HepG2 (cell line): ENCODE results near the gene SGPL1. TPM values are rescaled to one million over a fixed set of nuclear protein-coding genes. Genes with fewer than 3 reads are reported as not detected.

Source experiments
- ATAC-seq: fragments of 200-7000 bp; cut with Tn5 transposase; 3 replicates; pipeline ENCODE4 v1.9.1; 2020; ENCODE audit warnings: mild to moderate bottlenecking, moderate library complexity
- BruUV-seq: library from RNA; stranded (reverse); fragments of 400-500 nt; replicated peaks from 2 replicates; lab custom pipeline; 2021; lab: Mats Ljungman, UMichigan
- CTCF ChIA-PET: fragments of 300-600 bp; formaldehyde crosslinking; extraction: SDS; loops from one replicate; lab custom pipeline; 2021; ENCODE audit warnings: low total read pairs, inconsistent platforms, low intra/inter-chr PET ratio; lab: Yijun Ruan, JAX
- POLR2A ChIA-PET: fragments of 350-600 bp; sonication (Branson Sonifier 250); formaldehyde crosslinking; loops from one replicate; lab custom pipeline; 2020; ENCODE audit warnings: antibody characterized with exemption, inconsistent platforms; lab: Yijun Ruan, JAX
- DNase-seq: peaks from one replicate; pipeline ENCODE4 v3.0.0-alpha.2; 2015; ENCODE audit warnings: low spot score
- FAIRE-seq: peaks from 3 replicates; lab custom pipeline; 2011; peaks lifted over from hg19 to GRCh38; lab: Jason Lieb, UNC
- H2AFZ ChIP-seq: one replicate; pipeline ENCODE4 v1.6.1; 2011; ENCODE audit warnings: low read length, inconsistent platforms
- H3K27ac ChIP-seq: fragments of 300-600 bp; 3 replicates; pipeline ENCODE4 v1.8.0; 2011; ENCODE audit warnings: mixed run types, mild to moderate bottlenecking, mixed read lengths, low read length, inconsistent platforms; ENCODE audit not compliant: insufficient read depth; ENCODE audit errors: extremely low read length
- H3K27me3 ChIP-seq, 2 experiments: fragments of 200-600 bp in 1 of 2; 2 replicates in 1 of 2; 3 replicates in 1 of 2; pipeline versions ENCODE4 v1.6.0 to v1.8.0; 2011; ENCODE audit warnings: low read length in 2 of 2, mild to moderate bottlenecking in 2 of 2, moderate library complexity in 2 of 2, inconsistent platforms in 1 of 2; ENCODE audit not compliant: insufficient read depth in 2 of 2, control insufficient read depth in 1 of 2
- H3K36me3 ChIP-seq, 2 experiments: fragments of 200-600 bp in 1 of 2; replicated peaks in 1 of 2; 2 replicates in 1 of 2; 3 replicates in 1 of 2; pipeline versions ENCODE4 v1.5.1 to v1.8.0; 2011; ENCODE audit warnings: low read length in 2 of 2, inconsistent platforms in 1 of 2; ENCODE audit not compliant: insufficient read depth in 2 of 2, control insufficient read depth in 1 of 2
- H3K4me1 ChIP-seq: 2 replicates; pipeline ENCODE4 v1.5.1; 2012; ENCODE audit warnings: low read length, inconsistent platforms; ENCODE audit not compliant: insufficient read depth
- H3K4me2 ChIP-seq: 2 replicates; pipeline ENCODE4 v1.6.0; 2011; ENCODE audit warnings: low read depth, low read length, inconsistent platforms
- H3K4me3 ChIP-seq, 3 experiments: fragments of 200-600 bp in 1 of 3; sonication (generic), shearing (Covaris generic) in 1 of 3; replicated peaks in 1 of 3; 2 replicates each; pipeline ENCODE4 v1.5.1; 2011 to 2016; ENCODE audit warnings: low read length in 3 of 3, inconsistent platforms in 2 of 3, low read depth in 2 of 3, mild to moderate bottlenecking in 2 of 3, control low read depth in 1 of 3, mixed read lengths in 1 of 3; ENCODE audit not compliant: insufficient read depth in 1 of 3
- H3K79me2 ChIP-seq: one replicate; pipeline ENCODE4 v1.6.1; 2011; ENCODE audit warnings: low read length, inconsistent platforms; ENCODE audit not compliant: insufficient read depth
- H3K9ac ChIP-seq: 2 replicates; pipeline ENCODE4 v1.6.0; 2011; ENCODE audit warnings: mild to moderate bottlenecking, low read depth, low read length, inconsistent platforms; ENCODE audit not compliant: insufficient read depth
- H3K9me3 ChIP-seq: 2 replicates; pipeline ENCODE4 v1.5.1; 2012; ENCODE audit warnings: mild to moderate bottlenecking, low read length
- H4K20me1 ChIP-seq: 2 replicates; pipeline ENCODE4 v1.6.0; 2011; ENCODE audit warnings: inconsistent platforms, mild to moderate bottlenecking, low read length, moderate library complexity; ENCODE audit not compliant: insufficient read depth
- ATRX ChIP-seq: sonication (generic); formaldehyde crosslinking; IDR thresholded peaks from 2 replicates; pipeline ENCODE4 v1.4.0; 2020; ENCODE audit warnings: missing genetic modification reagents, borderline replicate concordance
- EP300 ChIP-seq, 3 experiments: sonication (generic) in 1 of 3; formaldehyde crosslinking in 1 of 3; IDR thresholded peaks; 2 replicates each; pipeline versions ENCODE4 v1.5.1 to v1.6.1; 2011 to 2020; ENCODE audit warnings: low read depth in 2 of 3, low read length in 2 of 3, borderline replicate concordance in 1 of 3, improper control_type of control experiment in 1 of 3, mild to moderate bottlenecking in 1 of 3, missing genetic modification reagents in 1 of 3, moderate library complexity in 1 of 3
- FOSL1 ChIP-seq: sonication (generic); formaldehyde crosslinking; IDR thresholded peaks from 2 replicates; pipeline ENCODE4 v1.9.0; 2021; ENCODE audit warnings: missing genetic modification reagents, borderline replicate concordance
- NFYB ChIP-seq: sonication (generic); formaldehyde crosslinking; IDR thresholded peaks from 2 replicates; pipeline ENCODE4 v1.4.0; 2020; ENCODE audit warnings: missing genetic modification reagents
- STAT5B ChIP-seq: sonication (generic); formaldehyde crosslinking; IDR thresholded peaks from 2 replicates; pipeline ENCODE4 v1.4.0; 2020; ENCODE audit warnings: missing genetic modification reagents
- U2AF2 ChIP-seq: fragments of 200-400 bp; formaldehyde crosslinking; IDR thresholded peaks from 2 replicates; pipeline ENCODE4 v1.6.1; 2017; ENCODE audit warnings: low read depth, mild to moderate bottlenecking, low read length
- YEATS4 ChIP-seq: sonication (generic); formaldehyde crosslinking; IDR thresholded peaks from 2 replicates; pipeline ENCODE4 v1.4.0; 2020; ENCODE audit warnings: missing genetic modification reagents, borderline replicate concordance
- ZBTB44 ChIP-seq: sonication (generic); formaldehyde crosslinking; IDR thresholded peaks from 2 replicates; pipeline ENCODE4 v1.4.0; 2020; ENCODE audit warnings: missing genetic modification reagents
- ZNF256 ChIP-seq: sonication (generic); formaldehyde crosslinking; conservative IDR thresholded peaks from 2 replicates; pipeline ENCODE4 v1.4.0; 2020; ENCODE audit warnings: missing genetic modification reagents
- ZNF546 ChIP-seq: sonication (generic); formaldehyde crosslinking; conservative IDR thresholded peaks from 2 replicates; pipeline ENCODE4 v1.8.1; 2023; ENCODE audit warnings: mild to moderate bottlenecking, missing genetic modification reagents
- ZSCAN12 ChIP-seq: sonication (generic); formaldehyde crosslinking; IDR thresholded peaks from 2 replicates; pipeline ENCODE4 v1.9.0; 2021; ENCODE audit warnings: mild to moderate bottlenecking, missing genetic modification reagents
- WGBS: methylation state at CpG from one replicate; pipeline ENCODE4 v1.1.6; 2017; ENCODE audit warnings: low lambda C conversion rate; 5-methylcytosine and 5-hydroxymethylcytosine counted together
- in situ Hi-C: cut with HindIII; loops from 2 replicates; pipeline ENCODE4 v1.10.0; 2017; ENCODE audit warnings: low pct_unique_long_range_greater_than_20kb; ENCODE audit not compliant: extremely low pct_ligation_motif_present
- intact Hi-C: fragments of 100-400 bp; cut with micrococcal nuclease; formaldehyde crosslinking; loops from one replicate; pipeline ENCODE4 v1.10.0; 2022; ENCODE audit not compliant: unreplicated experiment
- polyA plus RNA-seq, 8 experiments: library from polyadenylated mRNA; depleted of rRNA in 3 of 8; stranded (reverse) in 7 of 8; unstranded in 1 of 8; fragments of >200 nt; fragmentation: Illumina TruSeq in 4 of 8; extraction: Trizol in 4 of 8; gene quantifications; 2 replicates each; pipeline versions ENCODE4 v1.2.1 to v1.2.3, GENCODE V29; 2011 to 2016; ENCODE audit warnings: low read depth in 4 of 8, missing spikeins in 1 of 8, mixed read lengths in 1 of 8; ENCODE audit not compliant: insufficient read depth in 1 of 8
- total RNA-seq, 5 experiments: library from RNA; depleted of rRNA; stranded (reverse); fragments of >200 nt; fragmentation: Illumina TruSeq; extraction: Trizol; gene quantifications; 2 replicates each; pipeline ENCODE4 v1.2.3, GENCODE V29; 2016; ENCODE audit warnings: low read depth in 1 of 5

The SGPL1 gene
- total and polyA plus RNA-seq, 2 of the 13 experiments (the other 11 are each of a cell fraction or from before 2014, with no cell fraction given): 17.6 to 25.0 TPM

- Histone ChIP-seq H3K4me1 (peaks cover 80% of the 10 kb centered on the region), H3K9ac (no peak overlapping the region), H3K9me3 (no peaks in the 10 kb centered on the region), H3K4me2 (no peak overlapping the region), H3K27ac (no peak overlapping the region), H3K4me3 (no peak overlapping the region), H3K79me2 (no peaks in the 10 kb centered on the region), H4K20me1 (no peaks in the 10 kb centered on the region), H3K36me3 (peaks cover 3 to 22% of the 10 kb centered on the region in 2 experiments; a peak in 3 of 5 replicates), H2AFZ (no peak overlapping the region), H3K27me3 (no peaks in the 10 kb centered on the region)
- intact Hi-C loops (no loop called here), in situ Hi-C loops (no loop called here)
- TF ChIP-seq FOSL1 (CRISPR knock-in tag) (no peak), YEATS4 (CRISPR knock-in tag) (no peak), ZBTB44 (CRISPR knock-in tag) (no peak), ZNF256 (CRISPR knock-in tag) (no peak), EP300 (IDR thresholded peaks at IDR 0.05; ENCODE audit: low read depth in 2 of 2, low read length in 2 of 2) (no peak), EP300 (CRISPR knock-in tag; IDR thresholded peaks at IDR 0.05; ENCODE audit: borderline replicate concordance) (no peak), ATRX (no peak), NFYB (CRISPR knock-in tag) (no peak), ZSCAN12 (no peak), U2AF2 (no peak), ZNF546 (CRISPR knock-in tag) (no peak), STAT5B (no peak)
- ATAC-seq (no peak), FAIRE-seq (no peak), DNase-seq (no peak)
- ChIA-PET CTCF (no interaction called here), POLR2A (no interaction called here)
- WGBS: 100% methylated on average over 1 of the region's 1 CpG
- no TSS peak for BruUV-seq
These were observed 32.1 kb downstream of the SGPL1 start for GRCh38 chr10:70847659-70848360.
